Testis (tissue), 3 donors: ENCODE data around the gene GABRB1. TPM values are rescaled to one million over a fixed set of nuclear protein-coding genes. Genes with fewer than 3 reads are reported as not detected.
"Not testable (repeated sequence)": the region's sequence is repeated elsewhere in the genome, so short reads cannot be mapped to it uniquely, and the experiment has no call there.

Source experiments
- DNase-seq: peaks from one replicate; pipeline ENCODE4 v3.0.0-alpha.2; 2019
- H3K27ac ChIP-seq, 2 donors: fragments of 200-600 bp; sonication (generic); one replicate each; pipeline ENCODE4 v1.5.1; 2019
- H3K27me3 ChIP-seq: fragments of 200-600 bp; sonication (generic); one replicate; pipeline ENCODE4 v1.5.1; 2019
- H3K36me3 ChIP-seq: fragments of 200-600 bp; sonication (generic); one replicate; pipeline ENCODE4 v1.5.1; 2017; ENCODE audit warnings: low read depth; ENCODE audit errors: missing control alignments
- H3K4me1 ChIP-seq: fragments of 200-600 bp; sonication (generic); one replicate; pipeline ENCODE4 v1.5.1; 2019
- H3K4me3 ChIP-seq, 2 donors: fragments of 200-600 bp; sonication (generic); one replicate each; pipeline ENCODE4 v1.5.1; 2017 to 2019
- H3K9me3 ChIP-seq: fragments of 200-600 bp; sonication (generic); one replicate; pipeline ENCODE4 v1.5.1; 2017
- CTCF ChIP-seq, 3 experiments: fragments of 450-650 bp in 2 of 3; fragments of 200-600 bp in 1 of 3; sonication (generic) in 1 of 3; IDR thresholded peaks; one replicate each; pipeline ENCODE4 v1.5.1; 2016 to 2019; ENCODE audit warnings: antibody characterized with exemption in 3 of 3, mild to moderate bottlenecking in 2 of 3, moderate library complexity in 1 of 3
- POLR2A ChIP-seq: fragments of 450-650 bp; IDR thresholded peaks from one replicate; pipeline ENCODE4 v1.6.1; 2017; ENCODE audit warnings: antibody characterized with exemption, mild to moderate bottlenecking, moderate library complexity
- WGBS, 2 donors: methylation state at CpG; one replicate each; pipeline ENCODE4 v1.1.5; 2018; 5-methylcytosine and 5-hydroxymethylcytosine counted together
- intact Hi-C: fragments of 100-400 bp; cut with DNase I; formaldehyde crosslinking; loops from one replicate; pipeline ENCODE4 v1.15.1; 2023; ENCODE audit warnings: low total_unique reads
- polyA plus RNA-seq: library from polyadenylated mRNA; stranded (reverse); fragments of 350-450 nt; fragmentation: Illumina TruSeq; extraction: RNeasy Lipid Tissue Mini Kit (QIAGEN cat#74804); gene quantifications from one replicate; pipeline ENCODE4 v1.2.3, GENCODE V29; 2014; ENCODE audit warnings: low read depth, low replicate concordance; ENCODE audit not compliant: insufficient read depth
- total RNA-seq, 2 donors: library from RNA; depleted of rRNA; stranded (reverse); fragments of >200 nt; gene quantifications; one replicate each; pipeline ENCODE4 v1.2.3, GENCODE V29; 2016

The GABRB1 gene
- total and polyA plus RNA-seq, 3 donors from 2014 or later, result 0.50 to 0.87 TPM; not detected in 1

- intact Hi-C loops, result no loop called here
- H3K4me3 ChIP-seq, result no peak overlapping the region
- no peaks in the 10 kb centered on the region for H3K4me1 ChIP-seq
- no peaks in the 10 kb centered on the region for H3K27me3 ChIP-seq
- DNase-seq, result no peak
- no peaks in the 10 kb centered on the region for H3K36me3 ChIP-seq
- no peak for TF ChIP-seq CTCF (IDR thresholded peaks at IDR 0.05)
- no peak for TF ChIP-seq POLR2A
- H3K27ac ChIP-seq, result no peak overlapping the region
- no peaks in the 10 kb centered on the region for H3K9me3 ChIP-seq
Observed at GRCh38 chr4:47289805-47290204, 258.4 kb downstream of the GABRB1 start.

GRCh38 chr4:47290873-47291272 is 259.5 kb downstream of the GABRB1 start:
- intact Hi-C loops, H3K27me3 ChIP-seq, H3K4me3 ChIP-seq, DNase-seq, H3K9me3 ChIP-seq, H3K36me3 ChIP-seq, H3K27ac ChIP-seq, H3K4me1 ChIP-seq: not testable (repeated sequence)
- WGBS, 2 donors, result 63 to 88% methylated on average over 1 to 4 of the region's 4 CpGs

- TF ChIP-seq CTCF (IDR thresholded peaks at IDR 0.05) (no peak), POLR2A (no peak)
- no peaks in the 10 kb centered on the region for H3K4me1 ChIP-seq
- H3K27ac ChIP-seq, result no peak overlapping the region
- no peak for DNase-seq
- intact Hi-C loops, result no loop called here
- H3K27me3 ChIP-seq, result no peaks in the 10 kb centered on the region
- H3K4me3 ChIP-seq, result no peak overlapping the region
- H3K36me3 ChIP-seq, result no peaks in the 10 kb centered on the region
- no peaks in the 10 kb centered on the region for H3K9me3 ChIP-seq
Observed at GRCh38 chr4:47309165-47309564, 277.8 kb downstream of the GABRB1 start.

GRCh38 chr4:47312170-47312569 is 280.8 kb downstream of the GABRB1 start:
- no peak for TF ChIP-seq POLR2A
- no peak for TF ChIP-seq CTCF (IDR thresholded peaks at IDR 0.05)
- no peaks in the 10 kb centered on the region for H3K27me3 ChIP-seq
- H3K4me3 ChIP-seq, result no peak overlapping the region
- H3K4me1 ChIP-seq, result no peaks in the 10 kb centered on the region
- WGBS, 2 donors, result 63 to 76% methylated on average over 2 of the region's 2 CpGs
- no peak overlapping the region for H3K27ac ChIP-seq
- H3K9me3 ChIP-seq, result no peaks in the 10 kb centered on the region
- intact Hi-C loops, result no loop called here
- no peaks in the 10 kb centered on the region for H3K36me3 ChIP-seq
- no peak for DNase-seq

GRCh38 chr4:47313384-47313783 is 282.0 kb downstream of the GABRB1 start:
- no peaks in the 10 kb centered on the region for H3K9me3 ChIP-seq
- TF ChIP-seq POLR2A (no peak), CTCF (IDR thresholded peaks at IDR 0.05) (no peak)
- H3K36me3 ChIP-seq, result no peaks in the 10 kb centered on the region
- DNase-seq, result no peak
- intact Hi-C loops, result no loop called here
- H3K27ac ChIP-seq, result no peak overlapping the region
- no peak overlapping the region for H3K4me3 ChIP-seq
- H3K27me3 ChIP-seq, result no peaks in the 10 kb centered on the region
- no peaks in the 10 kb centered on the region for H3K4me1 ChIP-seq
